OCI-LY1 (cell line): ENCODE data around the gene CHST11.
A peak's percentile ranks its signal among the peaks of the same experiment; 100 is the strongest.

Experiments used
- H2AFZ ChIP-seq: fragments of 200-600 bp; sonication (generic), shearing (Covaris generic); 2 replicates; pipeline ENCODE4 v1.6.0; 2014; ENCODE audit warnings: antibody characterized with exemption, mild to moderate bottlenecking, low read length
- H3F3A ChIP-seq: fragments of 200-600 bp; sonication (generic), shearing (Covaris generic); 2 replicates; pipeline ENCODE4 v1.6.0; 2014; ENCODE audit warnings: mild to moderate bottlenecking, antibody characterized with exemption, low read length, moderate library complexity; ENCODE audit not compliant: insufficient read depth
- H3K27ac ChIP-seq: fragments of 200-600 bp; sonication (generic); 2 replicates; pipeline ENCODE4 v1.5.1; 2014; ENCODE audit warnings: low read length, mixed run types, mild to moderate bottlenecking, low read depth; ENCODE audit not compliant: poor library complexity, severe bottlenecking
- H3K27me3 ChIP-seq: fragments of 200-600 bp; sonication (generic); 2 replicates; pipeline ENCODE4 v1.6.0; 2014; ENCODE audit warnings: antibody characterized with exemption, mild to moderate bottlenecking, low read length, moderate library complexity; ENCODE audit not compliant: insufficient read depth
- H3K36me3 ChIP-seq: fragments of 200-600 bp; sonication (generic); 2 replicates; pipeline ENCODE4 v1.6.1; 2014; ENCODE audit warnings: mild to moderate bottlenecking, antibody characterized with exemption, low read length, moderate library complexity, mixed read lengths; ENCODE audit not compliant: insufficient read depth
- H3K4me1 ChIP-seq: fragments of 200-600 bp; sonication (generic); 2 replicates; pipeline ENCODE4 v1.5.1; 2014; ENCODE audit warnings: mild to moderate bottlenecking, low read length, moderate library complexity; ENCODE audit not compliant: insufficient read depth, severe bottlenecking
- H3K4me2 ChIP-seq: fragments of 200-600 bp; sonication (generic), shearing (Covaris generic); 2 replicates; pipeline ENCODE4 v1.6.1; 2014; ENCODE audit warnings: low read length
- H3K4me3 ChIP-seq: fragments of 200-600 bp; sonication (generic); 2 replicates; pipeline ENCODE4 v1.5.1; 2014; ENCODE audit warnings: low read length, low read depth, mild to moderate bottlenecking, mixed read lengths; ENCODE audit not compliant: poor library complexity, severe bottlenecking
- H3K79me2 ChIP-seq: fragments of 200-600 bp; shearing (Covaris generic); 2 replicates; pipeline ENCODE4 v1.6.1; 2016; ENCODE audit warnings: mixed run types, low read length, mixed read lengths; ENCODE audit not compliant: insufficient read depth
- H3K9ac ChIP-seq: fragments of 200-600 bp; sonication (generic), shearing (Covaris generic); 2 replicates; pipeline ENCODE4 v1.6.1; 2014; ENCODE audit warnings: mild to moderate bottlenecking, low read length, mixed read lengths
- H3K9me2 ChIP-seq: fragments of 200-600 bp; sonication (generic), shearing (Covaris generic); 2 replicates; pipeline ENCODE4 v1.6.1; 2014; ENCODE audit warnings: low read depth, mild to moderate bottlenecking, low read length, mixed read lengths
- H3K9me3 ChIP-seq: fragments of 200-600 bp; shearing (Covaris generic); 2 replicates; pipeline ENCODE4 v1.6.1; 2014; ENCODE audit warnings: low read length, mixed read lengths
- H4K20me1 ChIP-seq: fragments of 200-600 bp; sonication (generic), shearing (Covaris generic); 2 replicates; pipeline ENCODE4 v1.6.0; 2016; ENCODE audit warnings: mild to moderate bottlenecking, low read length; ENCODE audit not compliant: insufficient read depth
- CTCF ChIP-seq: fragments of 200-600 bp; sonication (generic), shearing (Covaris generic); IDR thresholded peaks from 2 replicates; pipeline ENCODE4 v1.5.1; 2017; ENCODE audit warnings: mild to moderate bottlenecking, antibody characterized with exemption, low read length, moderate library complexity, mixed read lengths
- EZH2 ChIP-seq: fragments of 200-600 bp; sonication (generic), shearing (Covaris generic); IDR thresholded peaks from 2 replicates; pipeline ENCODE4 v1.8.0; 2017; ENCODE audit warnings: borderline replicate concordance, mixed run types, mild to moderate bottlenecking, antibody characterized with exemption, low read length, moderate library complexity, mixed read lengths

Gene CHST11

DNA sequence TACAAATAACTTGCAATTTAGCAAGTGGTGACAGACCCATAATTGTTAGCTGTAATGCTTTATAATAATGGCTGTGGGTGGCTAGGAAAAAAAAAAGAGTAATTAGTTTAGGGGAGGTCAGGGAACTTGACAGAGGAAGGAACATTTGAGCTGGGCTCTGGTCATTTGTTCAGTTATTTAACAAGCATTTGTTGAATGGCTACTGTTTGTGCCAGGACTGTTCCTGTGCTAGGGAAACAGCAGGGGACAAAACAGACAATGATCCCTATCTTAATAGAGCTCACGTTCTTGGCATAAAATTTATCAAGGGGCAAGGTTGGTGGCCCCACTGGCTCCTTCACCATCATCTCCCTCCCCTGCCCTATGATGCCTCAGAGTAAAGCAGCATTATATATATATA lies 18.5 kb downstream of the CHST11 start:
- TF ChIP-seq EZH2 (no peak), CTCF (no peak)
- H3K36me3 ChIP-seq, result no peaks in the 10 kb centered on the region
- no peak overlapping the region for H3K9ac ChIP-seq
- no peaks in the 10 kb centered on the region for H3K9me3 ChIP-seq
- H3K4me1 ChIP-seq, result peaks cover 64% of the 10 kb centered on the region
- no peaks in the 10 kb centered on the region for H4K20me1 ChIP-seq
- no peak overlapping the region for H3K4me3 ChIP-seq
- no peaks in the 10 kb centered on the region for H3K27me3 ChIP-seq
- H3K27ac ChIP-seq, result no peak overlapping the region
- H3K4me2 ChIP-seq, result no peak overlapping the region
- no peak overlapping the region for H2AFZ ChIP-seq
- no peaks in the 10 kb centered on the region; the same call in 1 of the 2 replicates for H3F3A ChIP-seq
- H3K9me2 ChIP-seq, result no peaks in the 10 kb centered on the region
- peaks cover 14% of the 10 kb centered on the region; the same call in 1 of the 2 replicates for H3K79me2 ChIP-seq

GRCh38 chr12:104477510-104478390 lies 21.0 kb downstream of the CHST11 start:
- Histone ChIP-seq H3K36me3 (0 out of 2 replicates have a peak, but pooled peaks cover 6% of the 10 kb centered on the region), H3K79me2 (peaks cover 14% of the 10 kb centered on the region; the same call in 1 of the 2 replicates), H3K27me3 (no peaks in the 10 kb centered on the region), H3K4me1 (peaks cover 70% of the 10 kb centered on the region), H4K20me1 (no peaks in the 10 kb centered on the region), H3K9me2 (no peaks in the 10 kb centered on the region), H3K9ac (peak overlapping the region; percentile 57), H3K4me3 (peak overlapping the region; percentile 37), H3K4me2 (peak overlapping the region; percentile 76), H3F3A (no peaks in the 10 kb centered on the region; the same call in 1 of the 2 replicates), H3K9me3 (no peaks in the 10 kb centered on the region), H3K27ac (peak overlapping the region; percentile 79), H2AFZ (no peak overlapping the region; the same call in 1 of the 2 replicates)
- no peak for TF ChIP-seq EZH2
- no peak for TF ChIP-seq CTCF

DNA sequence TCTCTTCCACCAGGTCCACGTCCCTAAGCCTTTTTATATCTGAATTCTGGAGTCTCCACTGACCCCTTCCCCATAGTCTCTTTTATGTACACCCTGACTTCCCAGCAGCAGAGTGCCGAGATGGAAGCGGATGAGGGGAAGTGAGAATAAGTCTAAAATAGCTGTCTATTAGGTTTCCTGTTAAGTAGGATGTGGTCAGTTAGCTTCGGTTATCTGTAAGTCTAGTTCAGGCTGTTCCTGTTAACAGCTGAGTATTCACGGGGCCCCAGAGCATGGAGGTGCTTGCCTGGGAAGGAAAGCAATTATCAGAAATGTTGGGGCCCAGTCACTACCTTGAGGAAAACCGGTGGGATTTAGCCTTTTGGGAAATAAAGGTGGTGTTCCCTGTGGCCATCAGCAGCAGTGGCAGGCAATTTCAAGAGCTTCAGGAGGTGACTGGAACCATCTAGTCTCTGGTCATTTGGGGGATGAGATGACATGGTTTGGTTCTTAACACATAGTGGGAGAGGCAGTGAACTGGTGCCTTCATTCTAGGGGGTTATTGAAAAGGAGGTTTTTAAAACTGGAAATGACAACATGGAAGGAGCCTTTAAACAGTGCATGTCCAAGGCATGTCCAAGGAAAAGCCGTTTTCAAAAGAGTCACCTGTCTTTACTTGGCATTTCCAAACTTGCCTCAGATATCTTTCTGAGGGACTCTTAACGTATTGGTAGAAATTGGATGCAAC lies 21.8 kb downstream of the CHST11 start:
- no peak overlapping the region; the same call in 1 of the 2 replicates for H2AFZ ChIP-seq
- peak overlapping the region; percentile 76 for H3K4me2 ChIP-seq
- no peaks in the 10 kb centered on the region for H3K27me3 ChIP-seq
- H3K79me2 ChIP-seq, result peaks cover 14% of the 10 kb centered on the region; the same call in 1 of the 2 replicates
- H3K4me3 ChIP-seq, result peak overlapping the region; percentile 37
- no peaks in the 10 kb centered on the region for H3K9me2 ChIP-seq
- TF ChIP-seq CTCF (no peak), EZH2 (no peak)
- H3K9me3 ChIP-seq, result no peaks in the 10 kb centered on the region
- H3K27ac ChIP-seq, result peak overlapping the region; percentile 79
- 0 out of 2 replicates have a peak, but pooled peaks cover 6% of the 10 kb centered on the region for H3K36me3 ChIP-seq
- no peaks in the 10 kb centered on the region; the same call in 1 of the 2 replicates for H3F3A ChIP-seq
- H3K9ac ChIP-seq, result peak overlapping the region; percentile 49
- H3K4me1 ChIP-seq, result peaks cover 66% of the 10 kb centered on the region
- H4K20me1 ChIP-seq, result no peaks in the 10 kb centered on the region
